Skin of body (tissue), 2 donors: ENCODE measurements around the gene NRM. TPM values are rescaled to one million over a fixed set of nuclear protein-coding genes. Genes with fewer than 3 reads are reported as not detected.
"Not testable (repeated sequence)": the region's sequence is repeated elsewhere in the genome, so short reads cannot be mapped to it uniquely, and the experiment has no call there.

Experiments used
- DNase-seq: peaks from one replicate; lab custom pipeline; 2025; lab: John Stamatoyannopoulos, UW
- total RNA-seq: library from RNA; depleted of rRNA; stranded (reverse); fragments of >200 nt; gene quantifications from one replicate; pipeline ENCODE4 v1.2.3, GENCODE V29; 2014

Gene NRM, protein sequence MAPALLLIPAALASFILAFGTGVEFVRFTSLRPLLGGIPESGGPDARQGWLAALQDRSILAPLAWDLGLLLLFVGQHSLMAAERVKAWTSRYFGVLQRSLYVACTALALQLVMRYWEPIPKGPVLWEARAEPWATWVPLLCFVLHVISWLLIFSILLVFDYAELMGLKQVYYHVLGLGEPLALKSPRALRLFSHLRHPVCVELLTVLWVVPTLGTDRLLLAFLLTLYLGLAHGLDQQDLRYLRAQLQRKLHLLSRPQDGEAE
- total RNA-seq: 3.6 TPM

GRCh38 chr6:30690403-30691207 is at the start of gene NRM:
TSS of gene NRM (minus strand) at chr6:30690984. CDS start at chr6:30690974, 10 bp downstream.
- peak; percentile 89 for DNase-seq

- no peak for DNase-seq
Observed at GRCh38 chr6:30740540-30740870, 49.7 kb upstream of the NRM start.

DNA sequence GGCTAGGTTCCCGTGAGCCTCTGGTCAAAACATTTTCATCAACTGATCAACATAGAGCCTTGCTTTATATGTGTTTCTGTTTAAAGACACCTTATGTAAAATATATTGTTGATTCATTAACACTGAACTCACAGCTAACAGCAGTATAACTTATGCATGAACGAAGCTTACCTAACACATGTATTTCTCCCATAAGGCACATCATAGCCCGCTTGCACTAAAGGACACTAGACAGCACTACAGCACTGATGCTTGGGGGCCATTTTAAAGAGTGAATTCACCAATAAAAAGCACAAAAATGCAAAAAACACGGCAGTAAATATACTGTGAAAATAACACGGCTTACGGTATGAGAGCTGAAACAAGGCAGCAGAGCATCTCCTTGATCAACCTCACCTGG is 47.7 kb upstream of the NRM start:
- DNase-seq: no peak

- DNase-seq: no peak
Observed at GRCh38 chr6:30735668-30736314, 45.0 kb upstream of the NRM start.

GRCh38 chr6:30732237-30732943 is 41.6 kb upstream of the NRM start:
- no peak for DNase-seq

- DNase-seq: no peak
Observed at GRCh38 chr6:30730601-30731435, 40.0 kb upstream of the NRM start.

DNA sequence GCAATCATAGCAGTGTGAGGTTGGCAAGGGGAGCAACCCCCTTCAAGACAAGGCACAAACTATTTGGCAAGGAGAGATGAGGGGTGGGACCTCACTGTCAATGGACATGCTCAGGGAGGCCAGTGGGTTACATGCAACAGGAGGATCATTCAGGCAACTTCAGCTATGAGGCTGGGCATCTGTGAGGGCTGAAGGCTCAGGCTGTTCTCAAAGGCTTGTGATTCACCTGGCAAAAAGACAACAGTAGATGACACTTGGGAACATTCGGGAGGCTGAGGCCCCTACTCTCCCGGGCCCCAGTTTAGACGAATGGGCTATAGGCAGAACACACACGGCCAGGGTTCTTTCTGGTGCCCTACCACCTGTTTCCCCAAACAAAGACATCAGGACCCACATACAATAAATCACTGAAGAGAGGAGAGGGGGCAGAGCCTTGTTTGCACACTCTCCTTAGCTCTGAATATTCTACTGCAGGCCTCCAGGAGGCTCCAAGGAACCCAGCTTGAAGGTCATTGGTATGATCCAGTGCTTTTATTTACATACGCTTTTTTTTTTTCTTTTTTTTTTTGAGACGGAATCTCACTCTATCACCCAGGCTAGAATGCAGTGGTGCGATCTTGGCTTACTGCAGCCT is 37.3 kb upstream of the NRM start:
- DNase-seq: no peak

- DNase-seq: no peak
Observed at GRCh38 chr6:30726506-30727413, 36.0 kb upstream of the NRM start.

GRCh38 chr6:30725713-30726505 is 35.1 kb upstream of the NRM start:
- DNase-seq: no peak

DNA sequence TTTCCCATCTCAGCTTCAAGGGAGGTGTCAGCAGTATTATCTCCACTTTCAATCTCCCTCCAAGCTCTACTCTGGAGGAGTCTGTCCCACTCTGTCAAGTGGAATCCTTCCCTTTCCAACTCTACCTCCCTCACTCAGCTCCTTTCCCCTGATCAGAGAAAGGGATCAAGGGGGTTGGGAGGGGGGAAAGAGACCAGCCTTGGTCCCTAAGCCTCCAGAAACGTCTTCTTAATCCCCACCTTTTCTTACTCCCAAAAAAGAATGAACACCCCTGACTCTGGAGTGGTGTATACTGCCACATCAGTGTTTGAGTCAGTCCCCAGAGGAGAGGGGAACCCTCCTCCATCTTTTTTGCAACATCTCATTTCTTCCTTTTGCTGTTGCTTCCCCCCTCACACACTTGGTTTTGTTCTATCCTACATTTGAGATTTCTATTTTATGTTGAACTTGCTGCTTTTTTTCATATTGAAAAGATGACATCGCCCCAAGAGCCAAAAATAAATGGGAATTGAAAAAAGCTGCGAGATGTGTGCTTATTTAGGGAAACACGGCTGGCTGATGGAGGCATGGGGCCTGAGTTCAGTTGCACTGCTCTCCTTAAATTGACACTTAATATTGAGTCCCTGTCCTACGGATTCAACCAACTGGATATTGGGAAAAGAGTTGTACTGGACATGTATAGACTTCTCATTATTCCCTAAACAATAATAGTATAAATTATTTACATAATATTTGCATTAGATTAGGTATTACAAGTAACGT is 34.3 kb upstream of the NRM start:
- no peak for DNase-seq

DNA sequence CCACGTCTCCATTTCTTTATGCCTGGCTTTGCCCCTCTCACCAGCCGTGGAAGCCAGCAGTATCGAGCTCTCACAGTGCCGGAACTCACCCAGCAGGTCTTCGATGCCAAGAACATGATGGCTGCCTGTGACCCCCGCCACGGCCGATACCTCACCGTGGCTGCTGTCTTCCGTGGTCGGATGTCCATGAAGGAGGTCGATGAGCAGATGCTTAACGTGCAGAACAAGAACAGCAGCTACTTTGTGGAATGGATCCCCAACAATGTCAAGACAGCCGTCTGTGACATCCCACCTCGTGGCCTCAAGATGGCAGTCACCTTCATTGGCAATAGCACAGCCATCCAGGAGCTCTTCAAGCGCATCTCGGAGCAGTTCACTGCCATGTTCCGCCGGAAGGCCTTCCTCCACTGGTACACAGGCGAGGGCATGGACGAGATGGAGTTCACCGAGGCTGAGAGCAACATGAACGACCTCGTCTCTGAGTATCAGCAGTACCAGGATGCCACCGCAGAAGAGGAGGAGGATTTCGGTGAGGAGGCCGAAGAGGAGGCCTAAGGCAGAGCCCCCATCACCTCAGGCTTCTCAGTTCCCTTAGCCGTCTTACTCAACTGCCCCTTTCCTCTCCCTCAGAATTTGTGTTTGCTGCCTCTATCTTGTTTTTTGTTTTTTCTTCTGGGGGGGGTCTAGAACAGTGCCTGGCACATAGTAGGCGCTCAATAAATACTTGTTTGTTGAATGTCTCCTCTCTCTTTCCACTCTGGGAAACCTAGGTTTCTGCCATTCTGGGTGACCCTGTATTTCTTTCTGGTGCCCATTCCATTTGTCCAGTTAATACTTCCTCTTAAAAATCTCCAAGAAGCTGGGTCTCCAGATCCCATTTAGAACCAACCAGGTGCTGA is 33.3 kb upstream of the NRM start:
- DNase-seq: not testable (repeated sequence)

DNA sequence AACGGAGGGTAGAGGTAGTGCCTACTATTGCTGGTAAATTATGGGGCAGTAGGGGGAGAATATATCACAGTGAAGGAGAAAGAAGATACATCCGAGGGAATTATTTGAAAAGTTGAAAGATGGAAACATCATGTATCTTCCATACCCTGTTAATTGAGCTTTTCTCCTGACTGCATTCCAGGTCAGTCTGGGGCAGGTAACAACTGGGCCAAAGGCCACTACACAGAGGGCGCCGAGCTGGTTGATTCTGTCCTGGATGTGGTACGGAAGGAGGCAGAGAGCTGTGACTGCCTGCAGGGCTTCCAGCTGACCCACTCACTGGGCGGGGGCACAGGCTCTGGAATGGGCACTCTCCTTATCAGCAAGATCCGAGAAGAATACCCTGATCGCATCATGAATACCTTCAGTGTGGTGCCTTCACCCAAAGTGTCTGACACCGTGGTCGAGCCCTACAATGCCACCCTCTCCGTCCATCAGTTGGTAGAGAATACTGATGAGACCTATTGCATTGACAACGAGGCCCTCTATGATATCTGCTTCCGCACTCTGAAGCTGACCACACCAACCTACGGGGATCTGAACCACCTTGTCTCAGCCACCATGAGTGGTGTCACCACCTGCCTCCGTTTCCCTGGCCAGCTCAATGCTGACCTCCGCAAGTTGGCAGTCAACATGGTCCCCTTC is 32.5 kb upstream of the NRM start:
- DNase-seq: not testable (repeated sequence)

GRCh38 chr6:30722280-30723112 is 31.7 kb upstream of the NRM start:
- peak; percentile 71 for DNase-seq

DNA sequence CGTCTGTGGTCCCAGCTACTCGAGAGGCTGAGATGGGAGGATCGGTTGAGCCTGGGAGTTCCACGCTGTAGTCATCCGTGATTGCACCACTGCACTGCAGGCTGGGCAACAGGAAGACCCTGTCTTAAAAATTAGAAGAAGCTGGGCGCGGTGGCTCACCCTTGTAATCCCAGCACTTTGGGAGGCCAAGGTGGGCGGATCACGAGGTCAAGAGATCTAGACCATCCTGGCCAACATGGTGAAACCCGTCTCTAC is 31.2 kb upstream of the NRM start:
- not testable (repeated sequence) for DNase-seq

DNA sequence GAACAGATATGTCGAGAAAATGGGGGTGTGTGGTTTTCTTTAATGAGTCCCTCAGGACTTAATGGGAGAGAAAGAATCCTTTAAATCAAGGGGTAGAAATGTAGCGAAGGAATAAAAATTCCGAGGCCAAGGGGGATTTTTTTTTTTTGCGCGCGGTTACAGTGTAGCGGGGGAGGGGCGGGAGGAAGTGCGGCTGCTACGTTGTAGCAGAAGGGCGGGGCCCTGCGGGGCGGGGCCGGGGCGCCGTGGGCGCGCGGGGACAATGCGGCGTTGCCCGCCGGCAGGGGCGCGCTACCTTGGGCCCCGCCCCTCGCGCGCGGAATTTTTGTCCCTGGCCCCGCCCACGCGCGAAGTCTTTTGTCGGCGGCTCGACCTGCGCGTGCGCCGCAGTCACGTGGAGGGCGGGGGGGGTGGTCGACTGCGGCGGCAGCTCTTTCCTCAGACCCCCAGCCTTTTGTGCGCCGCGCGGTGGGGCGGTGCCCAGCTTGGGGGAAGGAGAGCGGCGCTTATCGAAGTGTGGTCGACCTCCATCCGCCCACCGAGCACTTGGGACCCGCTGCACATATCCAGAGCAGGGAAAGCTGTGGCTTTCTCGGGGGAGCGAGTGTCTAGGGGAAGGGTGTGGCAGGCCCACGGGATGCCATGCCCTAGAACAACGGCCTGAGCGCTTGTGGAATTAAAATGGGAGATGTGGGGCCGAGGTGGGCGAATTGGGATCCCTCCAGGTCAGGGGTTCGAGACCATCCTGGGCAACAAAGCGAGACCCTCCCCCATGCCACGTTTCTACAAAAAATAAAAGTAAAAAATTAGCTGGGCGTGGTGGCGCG is 30.6 kb upstream of the NRM start:
- DNase-seq: peak; percentile 88
